SK-N-SH (cell line): ENCODE measurements around the gene RASAL2.

ENCODE experiments used
- POLR2AphosphoS5 ChIP-seq: IDR thresholded peaks from 2 replicates; pipeline ENCODE4 v1.6.1; 2012; ENCODE audit warnings: low read depth, low read length
- TF ChIP-seq, protein P1 (sequence below): fragments of 200-600 bp; sonication (generic); IDR thresholded peaks from 2 replicates; pipeline ENCODE4 v1.6.1; 2017; ENCODE audit warnings: antibody characterized with exemption, mild to moderate bottlenecking, moderate library complexity
- TF ChIP-seq, protein P2 (sequence below): IDR thresholded peaks from 2 replicates; pipeline ENCODE4 v1.4.0; 2012; ENCODE audit warnings: low read depth, borderline replicate concordance

GRCh38 chr1:178335426-178335825 lies 241.5 kb downstream of the RASAL2 start:
- TF ChIP-seq, protein P1, sequence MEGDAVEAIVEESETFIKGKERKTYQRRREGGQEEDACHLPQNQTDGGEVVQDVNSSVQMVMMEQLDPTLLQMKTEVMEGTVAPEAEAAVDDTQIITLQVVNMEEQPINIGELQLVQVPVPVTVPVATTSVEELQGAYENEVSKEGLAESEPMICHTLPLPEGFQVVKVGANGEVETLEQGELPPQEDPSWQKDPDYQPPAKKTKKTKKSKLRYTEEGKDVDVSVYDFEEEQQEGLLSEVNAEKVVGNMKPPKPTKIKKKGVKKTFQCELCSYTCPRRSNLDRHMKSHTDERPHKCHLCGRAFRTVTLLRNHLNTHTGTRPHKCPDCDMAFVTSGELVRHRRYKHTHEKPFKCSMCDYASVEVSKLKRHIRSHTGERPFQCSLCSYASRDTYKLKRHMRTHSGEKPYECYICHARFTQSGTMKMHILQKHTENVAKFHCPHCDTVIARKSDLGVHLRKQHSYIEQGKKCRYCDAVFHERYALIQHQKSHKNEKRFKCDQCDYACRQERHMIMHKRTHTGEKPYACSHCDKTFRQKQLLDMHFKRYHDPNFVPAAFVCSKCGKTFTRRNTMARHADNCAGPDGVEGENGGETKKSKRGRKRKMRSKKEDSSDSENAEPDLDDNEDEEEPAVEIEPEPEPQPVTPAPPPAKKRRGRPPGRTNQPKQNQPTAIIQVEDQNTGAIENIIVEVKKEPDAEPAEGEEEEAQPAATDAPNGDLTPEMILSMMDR, result no peak
- no peak for TF ChIP-seq POLR2AphosphoS5
- TF ChIP-seq, protein P2, sequence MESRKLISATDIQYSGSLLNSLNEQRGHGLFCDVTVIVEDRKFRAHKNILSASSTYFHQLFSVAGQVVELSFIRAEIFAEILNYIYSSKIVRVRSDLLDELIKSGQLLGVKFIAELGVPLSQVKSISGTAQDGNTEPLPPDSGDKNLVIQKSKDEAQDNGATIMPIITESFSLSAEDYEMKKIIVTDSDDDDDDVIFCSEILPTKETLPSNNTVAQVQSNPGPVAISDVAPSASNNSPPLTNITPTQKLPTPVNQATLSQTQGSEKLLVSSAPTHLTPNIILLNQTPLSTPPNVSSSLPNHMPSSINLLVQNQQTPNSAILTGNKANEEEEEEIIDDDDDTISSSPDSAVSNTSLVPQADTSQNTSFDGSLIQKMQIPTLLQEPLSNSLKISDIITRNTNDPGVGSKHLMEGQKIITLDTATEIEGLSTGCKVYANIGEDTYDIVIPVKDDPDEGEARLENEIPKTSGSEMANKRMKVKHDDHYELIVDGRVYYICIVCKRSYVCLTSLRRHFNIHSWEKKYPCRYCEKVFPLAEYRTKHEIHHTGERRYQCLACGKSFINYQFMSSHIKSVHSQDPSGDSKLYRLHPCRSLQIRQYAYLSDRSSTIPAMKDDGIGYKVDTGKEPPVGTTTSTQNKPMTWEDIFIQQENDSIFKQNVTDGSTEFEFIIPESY, result no peak
